Measurements from ENCODE around the gene EGLN1.

- TF ChIP-seq POLR2A (IDR thresholded peaks at IDR 0.05) (no peak), EP300 (IDR thresholded peaks at IDR 0.05) (no peak), POLR2AphosphoS5 (IDR thresholded peaks at IDR 0.05) (no peak)
- TF ChIP-seq, protein P1, sequence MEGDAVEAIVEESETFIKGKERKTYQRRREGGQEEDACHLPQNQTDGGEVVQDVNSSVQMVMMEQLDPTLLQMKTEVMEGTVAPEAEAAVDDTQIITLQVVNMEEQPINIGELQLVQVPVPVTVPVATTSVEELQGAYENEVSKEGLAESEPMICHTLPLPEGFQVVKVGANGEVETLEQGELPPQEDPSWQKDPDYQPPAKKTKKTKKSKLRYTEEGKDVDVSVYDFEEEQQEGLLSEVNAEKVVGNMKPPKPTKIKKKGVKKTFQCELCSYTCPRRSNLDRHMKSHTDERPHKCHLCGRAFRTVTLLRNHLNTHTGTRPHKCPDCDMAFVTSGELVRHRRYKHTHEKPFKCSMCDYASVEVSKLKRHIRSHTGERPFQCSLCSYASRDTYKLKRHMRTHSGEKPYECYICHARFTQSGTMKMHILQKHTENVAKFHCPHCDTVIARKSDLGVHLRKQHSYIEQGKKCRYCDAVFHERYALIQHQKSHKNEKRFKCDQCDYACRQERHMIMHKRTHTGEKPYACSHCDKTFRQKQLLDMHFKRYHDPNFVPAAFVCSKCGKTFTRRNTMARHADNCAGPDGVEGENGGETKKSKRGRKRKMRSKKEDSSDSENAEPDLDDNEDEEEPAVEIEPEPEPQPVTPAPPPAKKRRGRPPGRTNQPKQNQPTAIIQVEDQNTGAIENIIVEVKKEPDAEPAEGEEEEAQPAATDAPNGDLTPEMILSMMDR (IDR thresholded peaks at IDR 0.05): no peak
Observed at GRCh38 chr1:231408528-231409094, 13.5 kb downstream of the EGLN1 start.

Data from gastroesophageal sphincter (tissue), 3 donors.